ENCODE measurements around the gene EPS15. TPM values are rescaled to one million over a fixed set of nuclear protein-coding genes. Genes with fewer than 3 reads are reported as not detected.

EPS15 gene
- total RNA-seq, 1 donor from 2014 or later = 64.5 TPM

GRCh38 chr1:51385776-51386175, 133.3 kb downstream of the EPS15 start:
- Histone ChIP-seq H3K4me3 (no peak overlapping the region), H3K27ac (replicated peaks) (no peak overlapping the region), H3K4me1 (no peaks in the 10 kb centered on the region), H3K27me3 (ENCODE audit: low read depth) (no peaks in the 10 kb centered on the region), H3K36me3 (peaks cover 32% of the 10 kb centered on the region), H3K9me3 (replicated peaks) (peaks cover 21% of the 10 kb centered on the region)
- no peak for TF ChIP-seq CTCF (IDR thresholded peaks at IDR 0.05; ENCODE audit: borderline replicate concordance)
- no peak for DNase-seq
- intact Hi-C loops (cut with micrococcal nuclease) = no loop called here

- DNase-seq = no peak
- TF ChIP-seq CTCF (IDR thresholded peaks at IDR 0.05; ENCODE audit: borderline replicate concordance) = no peak
- Histone ChIP-seq H3K9me3 (replicated peaks) (peaks cover 21% of the 10 kb centered on the region), H3K4me3 (no peak overlapping the region), H3K4me1 (no peaks in the 10 kb centered on the region), H3K27me3 (ENCODE audit: low read depth) (no peaks in the 10 kb centered on the region), H3K27ac (replicated peaks) (no peak overlapping the region), H3K36me3 (peaks cover 55% of the 10 kb centered on the region)
- intact Hi-C loops (cut with micrococcal nuclease) = no loop called here
Measured at GRCh38 chr1:51381964-51382363, 137.1 kb downstream of the EPS15 start.

GRCh38 chr1:51380936-51381335, 138.1 kb downstream of the EPS15 start:
- Histone ChIP-seq H3K4me3 (no peak overlapping the region), H3K9me3 (replicated peaks) (peaks cover 21% of the 10 kb centered on the region), H3K27ac (replicated peaks) (no peak overlapping the region), H3K4me1 (no peaks in the 10 kb centered on the region), H3K27me3 (ENCODE audit: low read depth) (no peaks in the 10 kb centered on the region), H3K36me3 (peaks cover 61% of the 10 kb centered on the region)
- TF ChIP-seq CTCF (IDR thresholded peaks at IDR 0.05; ENCODE audit: borderline replicate concordance) = no peak
- no peak for DNase-seq
- intact Hi-C loops (cut with micrococcal nuclease) = no loop called here

GRCh38 chr1:51378871-51379270, 140.2 kb downstream of the EPS15 start:
- Histone ChIP-seq H3K27ac (replicated peaks) (no peak overlapping the region), H3K4me1 (no peaks in the 10 kb centered on the region), H3K36me3 (peaks cover 61% of the 10 kb centered on the region), H3K4me3 (no peak overlapping the region), H3K9me3 (replicated peaks) (peaks cover 7% of the 10 kb centered on the region), H3K27me3 (ENCODE audit: low read depth) (no peaks in the 10 kb centered on the region)
- TF ChIP-seq CTCF (IDR thresholded peaks at IDR 0.05; ENCODE audit: borderline replicate concordance) = no peak
- intact Hi-C loops (cut with micrococcal nuclease) = no loop called here
- no peak for DNase-seq

GRCh38 chr1:51373898-51374297, 145.2 kb downstream of the EPS15 start:
- intact Hi-C loops (cut with micrococcal nuclease) = no loop called here
- Histone ChIP-seq H3K27me3 (ENCODE audit: low read depth) (no peaks in the 10 kb centered on the region), H3K9me3 (replicated peaks) (no peaks in the 10 kb centered on the region), H3K27ac (replicated peaks) (no peak overlapping the region), H3K36me3 (peaks cover 68% of the 10 kb centered on the region), H3K4me3 (no peak overlapping the region), H3K4me1 (no peaks in the 10 kb centered on the region)
- TF ChIP-seq CTCF (IDR thresholded peaks at IDR 0.05; ENCODE audit: borderline replicate concordance) = no peak
- DNase-seq = no peak

GRCh38 chr1:51372561-51372960, 146.5 kb downstream of the EPS15 start:
- no peak for DNase-seq
- intact Hi-C loops (cut with micrococcal nuclease) = no loop called here

More at GRCh38 chr1:51372561-51372960, 146.5 kb downstream of the EPS15 start:
- H3K4me3 ChIP-seq = no peak overlapping the region
- no peaks in the 10 kb centered on the region for H3K4me1 ChIP-seq
- no peaks in the 10 kb centered on the region for H3K27me3 ChIP-seq (ENCODE audit: low read depth)
- peaks cover 65% of the 10 kb centered on the region for H3K36me3 ChIP-seq
- H3K27ac ChIP-seq (replicated peaks) = no peak overlapping the region
- no peak for TF ChIP-seq CTCF (IDR thresholded peaks at IDR 0.05; ENCODE audit: borderline replicate concordance)
- H3K9me3 ChIP-seq (replicated peaks) = no peaks in the 10 kb centered on the region
